Activated T-cell treated with anti-CD3 and anti-CD28 coated beads, Interleukin-2, amount 50 U/mL, for 4 hours (primary cell): ENCODE results near the gene MALAT1. TPM values are rescaled to one million over a fixed set of nuclear protein-coding genes. Genes with fewer than 3 reads are reported as not detected.

Experiments used
- total RNA-seq, 3 donors: library from RNA; stranded (reverse); gene quantifications; one replicate each; pipeline ENCODE4 v1.2.1, GENCODE V29; 2021

MALAT1 gene
- total RNA-seq, 3 donors from 2014 or later = 3,100 to 4,455 (median 3,753) TPM

Other genes with a start within 250 kb of the MALAT1 start
- 10 to 100 TPM; 49.2 to 64.7 (median 57.6) TPM for gene POLA2, start 237.1 kb upstream of the MALAT1 start, total RNA-seq
- gene CDC42EP2, start 184.2 kb upstream of the MALAT1 start, total RNA-seq = 1 to 10 TPM; 1.3 to 1.9 (median 1.6) TPM
- gene DPF2, start 165.2 kb upstream of the MALAT1 start, total RNA-seq = 10 to 100 TPM; 56.7 to 59.1 (median 58.0) TPM
- under 1 TPM; 0.46 to 0.66 (median 0.50) TPM for gene TIGD3, start 144.3 kb upstream of the MALAT1 start, total RNA-seq
- gene SLC25A45, start 116.4 kb upstream of the MALAT1 start, total RNA-seq = 10 to 100 TPM in 1 of 3 donors, 1 to 10 TPM in 2; 7.0 to 11.1 (median 9.5) TPM
- gene FRMD8, start 112.4 kb upstream of the MALAT1 start, total RNA-seq = 10 to 100 TPM; 43.0 to 49.2 (median 44.9) TPM
- 100 to 1,000 TPM in 2 of 3 donors, 10 to 100 TPM in 1; 95.5 to 136 (median 123) TPM for gene NEAT1, start 76.2 kb upstream of the MALAT1 start, total RNA-seq
- 10 to 100 TPM; 87.6 to 94.6 (median 94.3) TPM for gene SCYL1, start 26.0 kb downstream of the MALAT1 start, total RNA-seq
- gene LTBP3, start 59.3 kb downstream of the MALAT1 start, total RNA-seq = 10 to 100 TPM; 33.1 to 40.8 (median 40.1) TPM
- gene ZNRD2, start 71.4 kb downstream of the MALAT1 start, total RNA-seq = 100 to 1,000 TPM; 120 to 148 (median 136) TPM
- gene FAM89B, start 73.5 kb downstream of the MALAT1 start, total RNA-seq = 10 to 100 TPM; 27.4 to 32.0 (median 28.6) TPM
- 10 to 100 TPM; 59.8 to 84.9 (median 80.1) TPM for gene EHBP1L1, start 77.0 kb downstream of the MALAT1 start, total RNA-seq
- gene KCNK7, start 96.8 kb downstream of the MALAT1 start, total RNA-seq = 1 to 10 TPM; 1.4 to 2.1 (median 1.4) TPM
- 10 to 100 TPM; 71.8 to 87.1 (median 74.3) TPM for gene MAP3K11, start 115.2 kb downstream of the MALAT1 start, total RNA-seq
- gene PCNX3, start 116.7 kb downstream of the MALAT1 start, total RNA-seq = 10 to 100 TPM; 55.8 to 59.7 (median 59.5) TPM
- 100 to 1,000 TPM in 1 of 3 donors, 10 to 100 TPM in 2; 80.0 to 101 (median 95.4) TPM for gene SIPA1, start 139.1 kb downstream of the MALAT1 start, total RNA-seq
- 100 to 1,000 TPM; 108 to 118 (median 111) TPM for gene RELA, start 163.9 kb downstream of the MALAT1 start, total RNA-seq
- 10 to 100 TPM; 81.7 to 96.5 (median 85.1) TPM for gene KAT5, start 213.2 kb downstream of the MALAT1 start, total RNA-seq
- 100 to 1,000 TPM in 2 of 3 donors, 10 to 100 TPM in 1; 95.6 to 122 (median 115) TPM for gene RNASEH2C, start 221.8 kb downstream of the MALAT1 start, total RNA-seq